ENCODE data around the gene ZNF280A. TPM values are rescaled to one million over a fixed set of nuclear protein-coding genes. Genes with fewer than 3 reads are reported as not detected.

ZNF280A gene
- total and polyA plus RNA-seq, 2 of the 8 experiments (the other 6 are each of a cell fraction or from before 2014, with no cell fraction given): 0.09 to 0.61 TPM

DNA sequence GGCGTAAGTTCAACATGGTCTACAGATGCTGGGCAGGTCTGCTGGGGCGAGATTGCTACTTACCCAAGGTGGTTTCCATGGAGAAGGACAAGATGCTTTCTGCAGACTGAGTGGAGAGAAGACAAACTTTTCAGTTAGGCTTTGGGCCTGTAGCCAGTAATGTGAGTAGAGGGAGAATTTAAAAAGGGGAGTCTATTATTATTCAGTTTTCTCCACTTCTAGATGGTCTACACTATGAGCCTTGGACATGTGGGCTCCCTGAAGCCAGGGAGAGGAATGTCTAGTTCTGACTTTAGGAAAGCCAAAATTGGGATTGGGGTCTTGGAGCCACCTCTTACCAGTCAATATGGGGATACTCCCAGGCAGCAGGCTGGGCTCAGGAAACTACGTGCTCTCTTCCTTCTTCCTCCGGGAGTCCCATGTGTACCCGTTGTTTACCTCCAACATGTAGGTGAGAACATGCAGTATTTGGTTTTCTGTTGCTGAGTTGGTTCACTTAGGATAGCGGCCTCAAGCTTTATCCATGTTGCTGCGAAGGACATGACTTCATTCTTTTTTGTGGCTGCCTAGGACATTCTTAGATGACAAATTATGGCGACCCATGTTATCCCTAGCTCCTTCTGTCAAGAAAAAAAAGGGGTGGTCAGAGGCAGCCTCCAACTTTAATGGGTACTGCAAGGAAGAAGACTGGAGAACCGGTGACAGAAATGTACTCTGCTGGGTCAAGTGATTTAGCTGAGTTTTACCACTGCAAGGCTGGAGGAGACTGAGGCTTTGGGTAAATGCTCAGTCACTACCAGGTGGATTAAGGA lies 14.7 kb upstream of the ZNF280A start:
- Histone ChIP-seq H4K5ac (ENCODE audit: insufficient read length, low read depth, low read length) (no peak overlapping the region), H4K20me1 (replicated peaks in 1 of 2; ENCODE audit: control insufficient read depth in 1 of 2, insufficient read depth in 2 of 2, low read length in 2 of 2) (no peaks in the 10 kb centered on the region), H3K27me3 (replicated peaks in 1 of 4; ENCODE audit: control insufficient read depth in 3 of 4, extremely low read depth in 1 of 4, insufficient read depth in 3 of 4, low read length in 3 of 4) (peaks cover 9 to 25% (median 14%) of the 10 kb centered on the region in 4 experiments), H3K4me1 (replicated peaks in 1 of 4; ENCODE audit: control insufficient read depth in 3 of 4, insufficient read depth in 4 of 4, low read length in 3 of 4) (no peaks in the 10 kb centered on the region), H4K91ac (replicated peaks; ENCODE audit: insufficient read length, low read length) (no peak overlapping the region), H3K36me3 (ENCODE audit: control insufficient read depth in 2 of 4, insufficient read depth in 4 of 4, low read length in 3 of 4) (no peaks in the 10 kb centered on the region), H3K23ac (ENCODE audit: insufficient read length) (no peak overlapping the region), H2BK12ac (ENCODE audit: low read depth, low read length) (no peak overlapping the region), H2BK15ac (ENCODE audit: low read length) (no peak overlapping the region), H3K4me3 (ENCODE audit: extremely low read depth in 1 of 4, insufficient read depth in 2 of 4, low read depth in 3 of 4, low read length in 4 of 4) (no peak overlapping the region), H2BK20ac (ENCODE audit: low read length) (no peak overlapping the region), H3K56ac (replicated peaks; ENCODE audit: insufficient read length, low read depth, low read length) (no peak overlapping the region), H3K79me1 (ENCODE audit: low read depth, low read length) (no peaks in the 10 kb centered on the region), H2BK120ac (replicated peaks; ENCODE audit: low read depth, low read length) (no peak overlapping the region), H3K4me2 (ENCODE audit: insufficient read depth in 1 of 2, low read depth in 2 of 2, low read length in 2 of 2) (no peak overlapping the region), H2AK5ac (ENCODE audit: low read depth, low read length) (no peak overlapping the region), H3K9me3 (ENCODE audit: insufficient read depth in 2 of 2, low read depth in 1 of 2, low read length in 1 of 2) (peaks cover 3 to 20% of the 10 kb centered on the region in 2 experiments; a peak in 2 of 4 replicates), H3K23me2 (ENCODE audit: low read depth, low read length) (no peaks in the 10 kb centered on the region), H3K9ac (replicated peaks in 1 of 4; ENCODE audit: extremely low read depth in 1 of 4, low read depth in 3 of 4, low read length in 3 of 4) (no peak overlapping the region), H2BK5ac (ENCODE audit: low read depth, low read length) (no peak overlapping the region), H3K14ac (ENCODE audit: insufficient read length) (no peak overlapping the region), H3K79me2 (ENCODE audit: control insufficient read depth in 1 of 2, insufficient read depth in 2 of 2, low read length in 2 of 2) (no peaks in the 10 kb centered on the region), H3K18ac (ENCODE audit: extremely low read depth, low read length) (no peak overlapping the region), H4K8ac (ENCODE audit: extremely low read depth, insufficient read depth, low read length) (no peak overlapping the region), H3K4ac (replicated peaks; ENCODE audit: insufficient read length, low read depth, low read length) (no peak overlapping the region), H3K27ac (ENCODE audit: low read depth, low read length) (no peak overlapping the region), H2AFZ (ENCODE audit: low read length) (no peak overlapping the region)
- no peak for FAIRE-seq
- 82% methylated on average over 9 of the region's 9 CpGs; no CpG with 5 or more reads in 1 of the 2 experiments for WGBS, 2 experiments (ENCODE audit: extremely low coverage in 1 of 2, insufficient coverage in 1 of 2, insufficient read length in 1 of 2, insufficient replicate concordance in 2 of 2, low coverage in 1 of 2, low lambda C conversion rate in 2 of 2, missing lambda C conversion rate in 1 of 2)
- TF ChIP-seq YY1 (IDR thresholded peaks at IDR 0.05; ENCODE audit: low read depth, low read length): no peak
- no peak for TF ChIP-seq CHD1 (IDR thresholded peaks at IDR 0.05; ENCODE audit: low read depth, low read length)
- no peak for TF ChIP-seq NANOG (IDR thresholded peaks at IDR 0.05; ENCODE audit: insufficient read depth, low read depth, low read length, poor library complexity, severe bottlenecking)
- TF ChIP-seq EGR1 (IDR thresholded peaks at IDR 0.05; ENCODE audit: borderline replicate concordance, low read depth, low read length): no peak
- no peak for TF ChIP-seq PHF8 (conservative IDR thresholded peaks at IDR 0.05; ENCODE audit: low read depth, low read length)
- no peak for TF ChIP-seq BCL11A (IDR thresholded peaks at IDR 0.05; ENCODE audit: low read depth in 2 of 2, low read length in 2 of 2)
- TF ChIP-seq SUZ12 (IDR thresholded peaks at IDR 0.05; ENCODE audit: low read length): no peak
- DNase-seq (ENCODE audit: low read depth in 1 of 2, low spot score in 2 of 2): no peak
- ChIA-PET POLR2A (ENCODE audit: partially characterized antibody) (no interaction called here), CTCF (ENCODE audit: partially characterized antibody) (interaction anchor here (2.0 kb wide), 1 partner anchor 15 kb away, joined by 5 read pairs; the partner anchor contains the start of gene ZNF280A)

All from H1 (cell line).